H1 (cell line): Measurements from ENCODE around the gene SF3B1.

ENCODE experiments used
- BCL11A ChIP-seq, 2 experiments: IDR thresholded peaks; one replicate each; pipeline ENCODE4 v1.6.1; 2011; ENCODE audit warnings: low read depth in 2 of 2, low read length in 2 of 2, mild to moderate bottlenecking in 2 of 2
- BRCA1 ChIP-seq: IDR thresholded peaks from 2 replicates; pipeline ENCODE4 v1.6.1; 2012; ENCODE audit warnings: low read depth, low read length, improper control_type of control experiment
- EP300 ChIP-seq, 2 experiments: IDR thresholded peaks; 1 replicate in 1 of 2; 2 replicates in 1 of 2; pipeline ENCODE4 v1.6.1; 2011 to 2012; ENCODE audit warnings: low read depth in 2 of 2, low read length in 2 of 2, mild to moderate bottlenecking in 2 of 2, borderline replicate concordance in 1 of 2, inconsistent platforms in 1 of 2, moderate library complexity in 1 of 2
- EZH2 ChIP-seq: fragments of 200-600 bp; sonication (generic); IDR thresholded peaks from 2 replicates; pipeline ENCODE4 v1.7.1; 2012; ENCODE audit warnings: low read depth, mild to moderate bottlenecking, moderate library complexity, low read length, inconsistent platforms; ENCODE audit not compliant: severe bottlenecking
- POLR2A ChIP-seq, 2 experiments: IDR thresholded peaks; 1 replicate in 1 of 2; 2 replicates in 1 of 2; pipeline ENCODE4 v1.6.1; 2011; ENCODE audit warnings: low read depth in 2 of 2, low read length in 2 of 2, mild to moderate bottlenecking in 2 of 2; ENCODE audit errors: control extremely low read depth in 1 of 2
- POLR2AphosphoS5 ChIP-seq: IDR thresholded peaks from 2 replicates; pipeline ENCODE4 v1.6.1; 2011; ENCODE audit warnings: low read depth, low read length
- RAD21 ChIP-seq, 2 experiments: IDR thresholded peaks in 1 of 2; conservative IDR thresholded peaks in 1 of 2; 2 replicates each; pipeline ENCODE4 v1.6.1; 2011; ENCODE audit warnings: low read depth in 2 of 2, low read length in 2 of 2, improper control_type of control experiment in 1 of 2, inconsistent platforms in 1 of 2, mild to moderate bottlenecking in 1 of 2, moderate library complexity in 1 of 2
- SP2 ChIP-seq: IDR thresholded peaks from 2 replicates; pipeline ENCODE4 v1.6.1; 2012; ENCODE audit warnings: mild to moderate bottlenecking, low read length, inconsistent platforms
- SUZ12 ChIP-seq: fragments of 200-600 bp; sonication (generic); IDR thresholded peaks from 2 replicates; pipeline ENCODE4 v1.6.1; 2012; ENCODE audit warnings: mild to moderate bottlenecking, inconsistent platforms, low read length, moderate library complexity, mixed read lengths
- YY1 ChIP-seq: IDR thresholded peaks from 2 replicates; pipeline ENCODE4 v1.6.1; 2011; ENCODE audit warnings: low read depth, mild to moderate bottlenecking, low read length
- ZNF274 ChIP-seq: IDR thresholded peaks from 2 replicates; pipeline ENCODE4 v1.7.0; 2012; ENCODE audit warnings: low read length, borderline replicate concordance; ENCODE audit errors: extremely low read depth
- TF ChIP-seq, protein P1 (sequence below), 3 experiments: IDR thresholded peaks; 1 replicate in 2 of 3; 2 replicates in 1 of 3; pipeline versions ENCODE4 v1.5.1 to v1.6.1; 2011; ENCODE audit warnings: low read length in 3 of 3, mild to moderate bottlenecking in 3 of 3, inconsistent platforms in 2 of 3, low read depth in 1 of 3, moderate library complexity in 1 of 3; ENCODE audit not compliant: insufficient read depth in 1 of 3; ENCODE audit errors: control extremely low read depth in 1 of 3
- TF ChIP-seq, protein P2 (sequence below): IDR thresholded peaks from 2 replicates; pipeline ENCODE4 v1.6.1; 2012; ENCODE audit warnings: low read length, inconsistent platforms

DNA sequence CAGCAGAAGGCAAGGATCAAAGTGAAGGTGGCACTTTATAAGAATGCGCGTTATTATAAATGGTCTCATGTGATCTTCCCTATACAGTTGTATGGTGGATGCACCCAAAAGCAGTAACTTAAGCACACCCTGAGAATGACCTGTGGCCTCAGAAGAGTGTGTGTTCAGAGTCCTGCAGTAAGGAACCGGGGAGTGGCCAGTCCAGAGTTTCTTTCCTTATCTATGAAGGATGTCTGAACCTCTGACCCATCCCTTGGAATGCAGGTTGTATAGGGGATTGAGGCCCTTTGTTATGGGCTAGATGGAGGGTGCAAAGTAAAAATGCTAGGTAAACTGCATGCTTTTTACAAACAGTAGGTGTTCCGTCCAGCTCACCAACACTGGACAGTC lies 80.7 kb downstream of the SF3B1 start:
- TF ChIP-seq EZH2, result no peak
- TF ChIP-seq POLR2AphosphoS5, result no peak
- TF ChIP-seq SP2, result no peak
- TF ChIP-seq ZNF274, result no peak
- no peak for TF ChIP-seq RAD21 (IDR thresholded peaks at IDR 0.05 in 1 of 2, conservative IDR thresholded peaks at IDR 0.05 in 1 of 2; ENCODE audit: low read depth in 2 of 2, low read length in 2 of 2)
- no peak for TF ChIP-seq POLR2A (IDR thresholded peaks at IDR 0.05; ENCODE audit: control extremely low read depth in 1 of 2, low read depth in 2 of 2, low read length in 2 of 2)
- TF ChIP-seq, protein P1, sequence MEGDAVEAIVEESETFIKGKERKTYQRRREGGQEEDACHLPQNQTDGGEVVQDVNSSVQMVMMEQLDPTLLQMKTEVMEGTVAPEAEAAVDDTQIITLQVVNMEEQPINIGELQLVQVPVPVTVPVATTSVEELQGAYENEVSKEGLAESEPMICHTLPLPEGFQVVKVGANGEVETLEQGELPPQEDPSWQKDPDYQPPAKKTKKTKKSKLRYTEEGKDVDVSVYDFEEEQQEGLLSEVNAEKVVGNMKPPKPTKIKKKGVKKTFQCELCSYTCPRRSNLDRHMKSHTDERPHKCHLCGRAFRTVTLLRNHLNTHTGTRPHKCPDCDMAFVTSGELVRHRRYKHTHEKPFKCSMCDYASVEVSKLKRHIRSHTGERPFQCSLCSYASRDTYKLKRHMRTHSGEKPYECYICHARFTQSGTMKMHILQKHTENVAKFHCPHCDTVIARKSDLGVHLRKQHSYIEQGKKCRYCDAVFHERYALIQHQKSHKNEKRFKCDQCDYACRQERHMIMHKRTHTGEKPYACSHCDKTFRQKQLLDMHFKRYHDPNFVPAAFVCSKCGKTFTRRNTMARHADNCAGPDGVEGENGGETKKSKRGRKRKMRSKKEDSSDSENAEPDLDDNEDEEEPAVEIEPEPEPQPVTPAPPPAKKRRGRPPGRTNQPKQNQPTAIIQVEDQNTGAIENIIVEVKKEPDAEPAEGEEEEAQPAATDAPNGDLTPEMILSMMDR (IDR thresholded peaks at IDR 0.05; ENCODE audit: control extremely low read depth in 1 of 3, insufficient read depth in 1 of 3, low read depth in 1 of 3, low read length in 3 of 3), result no peak
- TF ChIP-seq, protein P2, sequence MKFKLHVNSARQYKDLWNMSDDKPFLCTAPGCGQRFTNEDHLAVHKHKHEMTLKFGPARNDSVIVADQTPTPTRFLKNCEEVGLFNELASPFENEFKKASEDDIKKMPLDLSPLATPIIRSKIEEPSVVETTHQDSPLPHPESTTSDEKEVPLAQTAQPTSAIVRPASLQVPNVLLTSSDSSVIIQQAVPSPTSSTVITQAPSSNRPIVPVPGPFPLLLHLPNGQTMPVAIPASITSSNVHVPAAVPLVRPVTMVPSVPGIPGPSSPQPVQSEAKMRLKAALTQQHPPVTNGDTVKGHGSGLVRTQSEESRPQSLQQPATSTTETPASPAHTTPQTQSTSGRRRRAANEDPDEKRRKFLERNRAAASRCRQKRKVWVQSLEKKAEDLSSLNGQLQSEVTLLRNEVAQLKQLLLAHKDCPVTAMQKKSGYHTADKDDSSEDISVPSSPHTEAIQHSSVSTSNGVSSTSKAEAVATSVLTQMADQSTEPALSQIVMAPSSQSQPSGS, result no peak
- no peak for TF ChIP-seq BRCA1
- TF ChIP-seq SUZ12, result no peak
- no peak for TF ChIP-seq EP300 (IDR thresholded peaks at IDR 0.05; ENCODE audit: borderline replicate concordance in 1 of 2, low read depth in 2 of 2, low read length in 2 of 2)
- no peak for TF ChIP-seq BCL11A (IDR thresholded peaks at IDR 0.05; ENCODE audit: low read depth in 2 of 2, low read length in 2 of 2)
- TF ChIP-seq YY1, result no peak
